Osteocyte (in vitro differentiated cells): ENCODE results near the gene VSTM1. TPM values are rescaled to one million over a fixed set of nuclear protein-coding genes. Genes with fewer than 3 reads are reported as not detected.
"Not testable (repeated sequence)": the region's sequence is repeated elsewhere in the genome, so short reads cannot be mapped to it uniquely, and the experiment has no call there.

Source experiments
- DNase-seq: peaks from one replicate; pipeline ENCODE4 v3.0.0; 2021; ENCODE audit warnings: mixed read lengths; ENCODE audit not compliant: unreplicated experiment; ENCODE audit errors: extremely low spot score
- H3K27ac Mint-ChIP-seq: one replicate; pipeline ENCODE4 v1.8.0; 2021; ENCODE audit warnings: mild to moderate bottlenecking, mixed read lengths; ENCODE audit not compliant: unreplicated experiment
- H3K27me3 Mint-ChIP-seq: one replicate; pipeline ENCODE4 v1.8.0; 2021; ENCODE audit warnings: mixed read lengths; ENCODE audit not compliant: unreplicated experiment
- H3K36me3 Mint-ChIP-seq: one replicate; pipeline ENCODE4 v1.8.0; 2021; ENCODE audit warnings: mixed read lengths; ENCODE audit not compliant: unreplicated experiment
- H3K4me1 Mint-ChIP-seq: one replicate; pipeline ENCODE4 v1.8.0; 2021; ENCODE audit warnings: mixed read lengths; ENCODE audit not compliant: unreplicated experiment
- H3K4me3 Mint-ChIP-seq: one replicate; pipeline ENCODE4 v1.8.0; 2021; ENCODE audit warnings: mild to moderate bottlenecking, moderate library complexity, mixed read lengths; ENCODE audit not compliant: unreplicated experiment
- H3K9me3 Mint-ChIP-seq: one replicate; pipeline ENCODE4 v1.8.0; 2021; ENCODE audit warnings: mixed read lengths; ENCODE audit not compliant: unreplicated experiment
- CTCF ChIP-seq: fragments of 200-600 bp; sonication (generic); IDR thresholded peaks from 2 replicates; pipeline ENCODE4 v1.5.0; 2021; ENCODE audit warnings: antibody characterized with exemption, mild to moderate bottlenecking, moderate library complexity
- total RNA-seq: library from RNA; stranded (reverse); gene quantifications from 2 replicates; pipeline ENCODE4 v1.2.1, GENCODE V29; 2021

VSTM1 gene
- total RNA-seq, 1 donor from 2014 or later: not detected

GRCh38 chr19:54099190-54099902, 35.6 kb upstream of the VSTM1 start:
- no peaks in the 10 kb centered on the region for H3K36me3 Mint-ChIP-seq
- no peak for DNase-seq

GRCh38 chr19:54096617-54097106, 33.0 kb upstream of the VSTM1 start:
- no peaks in the 10 kb centered on the region for H3K9me3 Mint-ChIP-seq
- no peak for DNase-seq
- H3K27me3 Mint-ChIP-seq: no peaks in the 10 kb centered on the region
- peaks cover 8% of the 10 kb centered on the region for H3K4me1 Mint-ChIP-seq
- peak; percentile 25 for TF ChIP-seq CTCF
- peak overlapping the region; percentile 58 for H3K4me3 Mint-ChIP-seq
- H3K27ac Mint-ChIP-seq: peak overlapping the region; percentile 78
- no peaks in the 10 kb centered on the region for H3K36me3 Mint-ChIP-seq

More at GRCh38 chr19:54099190-54099902, 35.6 kb upstream of the VSTM1 start:
- H3K27ac Mint-ChIP-seq: no peak overlapping the region
- H3K27me3 Mint-ChIP-seq: no peaks in the 10 kb centered on the region
- peaks cover 18% of the 10 kb centered on the region for H3K4me1 Mint-ChIP-seq
- no peak for TF ChIP-seq CTCF
- H3K4me3 Mint-ChIP-seq: no peak overlapping the region
- H3K9me3 Mint-ChIP-seq: no peaks in the 10 kb centered on the region

GRCh38 chr19:54095859-54096616, 32.3 kb upstream of the VSTM1 start:
- not testable (repeated sequence) for H3K36me3 Mint-ChIP-seq, DNase-seq, H3K27ac Mint-ChIP-seq, H3K27me3 Mint-ChIP-seq, H3K4me1 Mint-ChIP-seq, H3K9me3 Mint-ChIP-seq
- peak overlapping the region; percentile 73 for H3K4me3 Mint-ChIP-seq

- no peaks in the 10 kb centered on the region for H3K36me3 Mint-ChIP-seq
- peaks cover 8% of the 10 kb centered on the region for H3K4me1 Mint-ChIP-seq
Observed at GRCh38 chr19:54095136-54095858, 31.6 kb upstream of the VSTM1 start.

More at GRCh38 chr19:54095136-54095858, 31.6 kb upstream of the VSTM1 start:
- Mint-ChIP-seq H3K4me3 (no peak overlapping the region), H3K27ac (no peak overlapping the region), H3K27me3 (no peaks in the 10 kb centered on the region), H3K9me3 (no peaks in the 10 kb centered on the region)
- DNase-seq: no peak
- no peak for TF ChIP-seq CTCF
